GM19023 (cell line): ENCODE results near the gene PEF1.

Experiments used
- ATAC-seq: cut with Tn5 transposase; IDR thresholded peaks from one replicate; pipeline ENCODE4 v1.9.1; 2021; ENCODE audit warnings: mild to moderate bottlenecking, moderate library complexity; ENCODE audit not compliant: unreplicated experiment

Gene PEF1

GRCh38 chr1:31655756-31656155, 11.1 kb upstream of the PEF1 start:
- ATAC-seq: no peak

- ATAC-seq: no peak
These were observed 10.4 kb upstream of the PEF1 start for GRCh38 chr1:31655104-31655503.

- no peak for ATAC-seq
These were observed 9.7 kb upstream of the PEF1 start for GRCh38 chr1:31654474-31654776.

GRCh38 chr1:31653717-31654473, 9.2 kb upstream of the PEF1 start:
- ATAC-seq: no peak

- ATAC-seq: no peak
These were observed 8.3 kb upstream of the PEF1 start for GRCh38 chr1:31652891-31653499.

- ATAC-seq: no peak
These were observed 7.1 kb upstream of the PEF1 start for GRCh38 chr1:31651766-31652165.

GRCh38 chr1:31651089-31651420, 6.4 kb upstream of the PEF1 start:
- ATAC-seq: no peak

- ATAC-seq: no peak
These were observed 5.7 kb upstream of the PEF1 start for GRCh38 chr1:31650161-31651088.

- no peak for ATAC-seq
These were observed 4.1 kb upstream of the PEF1 start for GRCh38 chr1:31648641-31649357.

- no peak for ATAC-seq
These were observed 3.5 kb upstream of the PEF1 start for GRCh38 chr1:31648190-31648589.

- ATAC-seq: no peak
These were observed 2.4 kb upstream of the PEF1 start for GRCh38 chr1:31647106-31647505.

GRCh38 chr1:31646259-31646960, 1.7 kb upstream of the PEF1 start:
- ATAC-seq: no peak

GRCh38 chr1:31645274-31645568, 545 bp upstream of the PEF1 start:
- no peak for ATAC-seq

- peak; percentile 18 for ATAC-seq
These were observed 608 bp downstream of the PEF1 start for GRCh38 chr1:31643976-31644559.

GRCh38 chr1:31642897-31643296, 1.8 kb downstream of the PEF1 start:
- no peak for ATAC-seq

GRCh38 chr1:31642366-31642765, 2.3 kb downstream of the PEF1 start:
- no peak for ATAC-seq

GRCh38 chr1:31640964-31641363, 3.7 kb downstream of the PEF1 start:
- ATAC-seq: no peak

GRCh38 chr1:31640179-31640578, 4.5 kb downstream of the PEF1 start:
- ATAC-seq: no peak

- no peak for ATAC-seq
These were observed 5.1 kb downstream of the PEF1 start for GRCh38 chr1:31639543-31639942.

- no peak for ATAC-seq
These were observed 6.6 kb downstream of the PEF1 start for GRCh38 chr1:31637915-31638673.
